Measurements from ENCODE around the gene CHCHD6. TPM values are rescaled to one million over a fixed set of nuclear protein-coding genes. Genes with fewer than 3 reads are reported as not detected.

CHCHD6 gene, protein sequence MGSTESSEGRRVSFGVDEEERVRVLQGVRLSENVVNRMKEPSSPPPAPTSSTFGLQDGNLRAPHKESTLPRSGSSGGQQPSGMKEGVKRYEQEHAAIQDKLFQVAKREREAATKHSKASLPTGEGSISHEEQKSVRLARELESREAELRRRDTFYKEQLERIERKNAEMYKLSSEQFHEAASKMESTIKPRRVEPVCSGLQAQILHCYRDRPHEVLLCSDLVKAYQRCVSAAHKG
- 10 to 100 TPM; 15.6 to 25.8 (median 21.2) TPM for total RNA-seq

DNA sequence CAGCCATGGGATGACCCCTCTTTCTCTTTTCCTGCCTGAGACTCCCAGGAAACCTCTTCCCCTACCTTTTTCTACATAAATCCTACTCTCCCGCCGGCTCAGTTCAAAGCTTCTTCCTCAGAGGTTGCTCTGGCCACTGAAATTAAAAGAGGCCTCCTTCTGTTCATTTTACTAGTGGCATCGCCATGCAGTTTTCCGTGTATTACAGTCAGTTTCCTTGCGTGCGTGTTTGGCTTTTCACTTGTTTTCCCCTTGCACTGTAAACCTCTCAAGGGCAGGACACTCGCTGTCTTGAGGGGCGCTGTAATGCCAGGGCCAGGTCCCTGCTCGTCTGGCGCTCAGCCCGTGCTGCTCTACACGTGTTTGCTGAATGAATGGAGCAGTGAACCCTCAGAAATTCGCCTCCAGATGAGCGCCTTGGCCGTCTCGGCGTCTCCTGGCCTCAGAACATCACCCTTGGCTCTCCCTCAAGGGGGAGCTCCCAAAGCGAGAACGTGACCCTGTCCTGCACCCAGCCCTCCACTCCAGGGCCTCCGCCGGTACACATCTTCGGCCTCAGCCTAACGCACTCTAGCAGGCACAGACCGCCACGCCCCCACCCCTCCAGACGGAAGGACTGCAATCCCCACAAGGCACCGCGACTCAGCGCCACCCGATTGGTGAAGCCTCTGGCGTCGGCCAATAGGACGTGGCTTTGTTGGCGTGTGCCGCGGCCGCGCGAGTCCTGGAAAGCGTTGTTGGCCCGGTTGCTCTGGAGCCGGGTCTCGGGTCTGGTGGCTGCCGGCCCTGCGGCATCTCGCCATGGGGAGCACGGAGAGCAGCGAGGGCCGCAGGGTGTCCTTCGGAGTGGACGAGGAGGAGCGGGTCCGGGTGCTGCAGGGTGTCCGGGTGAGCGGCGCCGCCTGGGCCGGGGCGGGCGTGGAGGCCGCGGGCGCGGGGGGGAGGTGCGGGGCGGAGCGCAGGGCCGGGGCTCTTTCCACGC lies at the start of gene CHCHD6:
TSS of gene CHCHD6 (plus strand) at position 729 of the 982 bp plus-strand sequence. CDS start at position 802, 73 bp downstream.
- intact Hi-C loops (cut with DNase I; ENCODE audit: low total_unique reads) = no loop called here
- WGBS, 2 donors = 6% methylated on average over 43 to 46 of the region's 69 CpGs
- TF ChIP-seq POLR2A (IDR thresholded peaks at IDR 0.05) = no peak
- TF ChIP-seq, protein P1, sequence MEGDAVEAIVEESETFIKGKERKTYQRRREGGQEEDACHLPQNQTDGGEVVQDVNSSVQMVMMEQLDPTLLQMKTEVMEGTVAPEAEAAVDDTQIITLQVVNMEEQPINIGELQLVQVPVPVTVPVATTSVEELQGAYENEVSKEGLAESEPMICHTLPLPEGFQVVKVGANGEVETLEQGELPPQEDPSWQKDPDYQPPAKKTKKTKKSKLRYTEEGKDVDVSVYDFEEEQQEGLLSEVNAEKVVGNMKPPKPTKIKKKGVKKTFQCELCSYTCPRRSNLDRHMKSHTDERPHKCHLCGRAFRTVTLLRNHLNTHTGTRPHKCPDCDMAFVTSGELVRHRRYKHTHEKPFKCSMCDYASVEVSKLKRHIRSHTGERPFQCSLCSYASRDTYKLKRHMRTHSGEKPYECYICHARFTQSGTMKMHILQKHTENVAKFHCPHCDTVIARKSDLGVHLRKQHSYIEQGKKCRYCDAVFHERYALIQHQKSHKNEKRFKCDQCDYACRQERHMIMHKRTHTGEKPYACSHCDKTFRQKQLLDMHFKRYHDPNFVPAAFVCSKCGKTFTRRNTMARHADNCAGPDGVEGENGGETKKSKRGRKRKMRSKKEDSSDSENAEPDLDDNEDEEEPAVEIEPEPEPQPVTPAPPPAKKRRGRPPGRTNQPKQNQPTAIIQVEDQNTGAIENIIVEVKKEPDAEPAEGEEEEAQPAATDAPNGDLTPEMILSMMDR (IDR thresholded peaks at IDR 0.05) = peak in 1 of 3 donors; percentile 54

DNA sequence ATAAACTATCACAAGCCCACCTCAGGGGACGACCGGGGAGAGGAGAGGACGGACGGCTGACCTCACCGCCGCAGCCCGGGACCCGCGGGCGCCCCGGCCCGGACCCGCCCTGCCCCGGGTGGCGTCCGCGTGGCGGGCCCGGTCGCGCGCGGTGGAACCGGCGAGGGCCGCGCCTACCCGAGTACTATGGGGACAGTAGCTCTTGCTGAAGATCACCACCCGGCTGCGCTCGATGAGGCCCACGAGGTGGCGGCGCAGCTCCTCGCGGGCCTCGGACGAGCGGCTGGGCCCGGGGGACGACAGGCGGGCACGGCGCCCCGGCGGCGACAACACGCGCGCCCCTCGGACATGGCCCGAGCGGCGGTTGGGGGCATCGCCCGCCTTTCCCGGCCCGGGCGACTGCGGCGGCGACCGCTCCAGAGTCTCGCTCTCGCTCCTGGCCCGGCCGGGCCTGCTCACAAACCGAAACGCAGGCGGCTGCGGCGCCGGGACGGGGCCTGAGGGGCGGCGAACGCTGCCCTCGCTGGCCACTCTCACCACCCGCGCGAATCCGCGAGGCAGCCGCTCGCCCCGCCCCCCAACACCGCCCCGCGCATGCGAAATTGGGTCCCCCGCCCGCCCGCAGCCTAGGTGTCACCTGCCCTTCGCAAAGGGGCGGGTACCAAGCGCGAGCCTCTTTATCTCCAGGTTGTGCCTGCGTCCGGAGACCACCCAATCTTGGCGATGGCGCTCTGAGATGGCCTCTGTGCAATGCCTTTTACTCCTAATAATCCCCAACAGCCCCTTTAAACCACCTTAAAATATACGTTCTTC lies 49.3 kb upstream of the CHCHD6 start, which contains the start of gene TXNRD3:
TSS of gene TXNRD3 (minus strand) at position 554 of the 813 bp plus-strand sequence.
- intact Hi-C loops (cut with DNase I; ENCODE audit: low total_unique reads) = no loop called here
- H3K4me3 ChIP-seq (ENCODE audit: low read depth, poor library complexity, severe bottlenecking) = peak within 1 kb of the TSS; percentile 43

More for the DNA sequence above, at the start of gene CHCHD6:
- peak within 1 kb of the TSS; percentile 81 for H3K4me3 ChIP-seq (ENCODE audit: low read depth, poor library complexity, severe bottlenecking)
- DNase-seq (ENCODE audit: low spot score in 2 of 2) = peak; percentile 93 to 99

DNA sequence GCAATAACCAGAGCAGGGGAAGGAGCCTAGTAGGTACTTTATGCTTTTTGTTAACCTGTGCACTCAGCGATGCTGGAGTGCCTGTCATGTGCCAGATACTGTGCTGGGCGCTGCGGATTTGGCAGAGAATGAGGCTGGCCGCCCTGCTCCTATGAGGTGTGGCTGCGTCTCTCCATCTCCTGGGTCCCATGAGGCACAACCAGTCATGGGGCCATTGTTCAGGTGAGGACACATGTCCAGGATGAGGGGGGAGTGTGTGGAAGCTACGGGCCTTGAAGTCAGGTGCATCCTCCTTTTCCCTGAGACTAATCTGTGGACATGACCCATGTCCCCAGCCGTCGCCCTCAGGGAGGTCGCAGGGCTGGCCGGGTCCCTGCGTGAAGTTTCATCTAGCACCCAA lies 48.2 kb upstream of the CHCHD6 start:
- no peak for TF ChIP-seq POLR2A (IDR thresholded peaks at IDR 0.05)
- TF ChIP-seq, protein P1 (IDR thresholded peaks at IDR 0.05) = no peak
- WGBS, 2 donors = 86 to 90% methylated on average over 9 to 11 of the region's 11 CpGs
- no peak for DNase-seq (ENCODE audit: low spot score in 2 of 2)
- no peak overlapping the region for H3K4me3 ChIP-seq (ENCODE audit: low read depth, poor library complexity, severe bottlenecking)
- intact Hi-C loops (cut with DNase I; ENCODE audit: low total_unique reads) = no loop called here

More for the DNA sequence above, 49.3 kb upstream of the CHCHD6 start, which contains the start of gene TXNRD3:
- peak; percentile 53 to 95 for DNase-seq (ENCODE audit: low spot score in 2 of 2)
- TF ChIP-seq, protein P1 (IDR thresholded peaks at IDR 0.05) = no peak
- TF ChIP-seq POLR2A (IDR thresholded peaks at IDR 0.05) = no peak
- WGBS, 2 donors = 0 to 2% methylated on average over 33 to 45 of the region's 102 CpGs

DNA sequence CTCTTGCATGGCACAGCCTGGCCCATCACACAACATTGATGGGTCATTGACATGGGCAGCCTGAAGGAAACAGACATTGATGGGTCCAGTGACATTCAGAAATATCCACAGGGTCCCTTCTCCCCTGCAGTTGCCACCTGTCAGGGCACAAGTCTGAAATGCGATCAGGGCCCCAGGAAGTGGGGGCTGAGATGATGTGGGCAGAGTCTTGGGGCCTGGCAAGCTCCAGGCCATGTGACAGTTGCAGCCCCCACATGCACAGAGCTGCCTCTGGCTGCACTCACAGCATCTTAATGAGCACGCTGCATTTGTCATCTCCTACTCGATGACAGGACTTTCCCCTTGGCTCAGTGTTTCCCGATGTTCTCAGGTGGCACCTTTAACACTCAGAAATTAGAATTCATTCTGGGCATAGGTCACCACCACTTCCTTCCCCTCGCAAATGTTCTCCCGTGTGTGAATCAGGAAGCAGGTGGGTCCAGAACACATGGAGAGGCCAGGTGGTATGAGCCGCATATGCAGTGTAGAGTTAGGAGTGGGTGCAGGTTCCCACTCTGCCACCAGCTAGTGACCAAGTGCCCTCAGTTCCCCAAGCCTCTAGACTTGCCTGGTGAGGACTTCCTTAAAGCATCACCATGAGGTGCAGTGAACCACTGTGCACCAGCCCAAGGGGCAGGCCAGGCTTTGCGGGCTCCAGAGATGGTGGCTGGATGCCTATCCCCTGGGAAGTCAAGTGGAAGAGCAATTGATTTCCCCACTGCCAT lies 47.5 kb upstream of the CHCHD6 start:
- TF ChIP-seq, protein P1 (IDR thresholded peaks at IDR 0.05) = no peak
- TF ChIP-seq POLR2A (IDR thresholded peaks at IDR 0.05) = no peak
- WGBS, 2 donors = 79 to 87% methylated on average over 8 of the region's 8 CpGs
- H3K4me3 ChIP-seq (ENCODE audit: low read depth, poor library complexity, severe bottlenecking) = no peak overlapping the region
- intact Hi-C loops (cut with DNase I; ENCODE audit: low total_unique reads) = no loop called here
- no peak for DNase-seq (ENCODE audit: low spot score in 2 of 2)

DNA sequence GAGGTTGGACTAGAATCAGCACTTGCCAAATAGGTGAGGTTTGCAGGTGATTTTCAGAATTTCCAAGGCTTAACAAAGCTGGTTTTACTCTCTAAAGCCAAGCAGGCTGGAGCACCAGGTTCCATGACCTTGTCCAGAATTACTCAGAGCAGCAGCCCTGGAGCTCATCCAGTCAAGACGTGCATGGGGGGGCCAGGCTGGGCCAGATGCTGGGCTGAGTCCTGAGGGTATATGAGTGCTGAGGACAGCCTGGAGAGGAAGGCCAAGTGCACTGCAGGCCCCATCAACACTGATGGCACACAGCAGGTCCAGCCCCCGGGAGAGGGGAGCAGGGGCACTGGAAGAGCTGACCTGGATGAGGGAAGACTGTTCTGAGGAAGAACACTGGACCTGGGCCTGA lies 46.1 kb upstream of the CHCHD6 start:
- WGBS, 2 donors = 78 to 82% methylated on average over 2 of the region's 2 CpGs
- H3K4me3 ChIP-seq (ENCODE audit: low read depth, poor library complexity, severe bottlenecking) = no peak overlapping the region
- TF ChIP-seq, protein P1 (IDR thresholded peaks at IDR 0.05) = no peak
- TF ChIP-seq POLR2A (IDR thresholded peaks at IDR 0.05) = no peak
- intact Hi-C loops (cut with DNase I; ENCODE audit: low total_unique reads) = no loop called here
- DNase-seq (ENCODE audit: low spot score in 2 of 2) = no peak
